Inferior parietal cortex (tissue), 1 donor: Measurements from ENCODE around the gene TAOK2.
A peak's percentile ranks its signal among the peaks of the same experiment; 100 is the strongest.

Experiments
- DNase-seq: peaks from one replicate; pipeline ENCODE4 v3.0.0-alpha.2; 2016; ENCODE audit errors: extremely low spot score

Gene TAOK2

DNA sequence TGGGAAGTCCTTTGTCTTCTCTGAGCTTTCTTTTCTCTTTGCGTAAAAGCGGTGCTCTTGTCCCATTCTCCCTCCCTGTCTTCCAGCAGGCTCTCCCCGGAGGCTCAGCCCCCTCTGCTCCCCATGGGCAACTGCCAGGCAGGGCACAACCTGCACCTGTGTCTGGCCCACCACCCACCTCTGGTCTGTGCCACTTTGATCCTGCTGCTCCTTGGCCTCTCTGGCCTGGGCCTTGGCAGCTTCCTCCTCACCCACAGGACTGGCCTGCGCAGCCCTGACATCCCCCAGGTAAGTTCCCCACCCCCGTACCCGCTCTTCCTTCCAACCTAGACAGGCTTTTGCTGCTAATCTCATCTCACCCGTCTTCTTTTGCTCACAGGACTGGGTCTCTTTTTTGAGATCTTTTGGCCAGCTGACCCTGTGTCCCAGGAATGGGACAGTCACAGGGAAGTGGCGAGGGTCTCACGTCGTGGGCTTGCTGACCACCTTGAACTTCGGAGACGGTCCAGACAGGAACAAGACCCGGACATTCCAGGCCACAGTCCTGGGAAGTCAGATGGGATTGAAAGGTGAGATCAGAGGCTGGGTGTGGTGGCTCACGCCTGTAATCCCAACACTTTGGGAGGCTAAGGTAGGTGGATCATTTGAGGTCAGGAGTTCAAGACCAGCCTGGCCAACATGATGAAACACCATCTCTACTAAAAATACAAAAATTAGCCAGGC, 10.5 kb upstream of the TAOK2 start:
- no peak for DNase-seq

DNA sequence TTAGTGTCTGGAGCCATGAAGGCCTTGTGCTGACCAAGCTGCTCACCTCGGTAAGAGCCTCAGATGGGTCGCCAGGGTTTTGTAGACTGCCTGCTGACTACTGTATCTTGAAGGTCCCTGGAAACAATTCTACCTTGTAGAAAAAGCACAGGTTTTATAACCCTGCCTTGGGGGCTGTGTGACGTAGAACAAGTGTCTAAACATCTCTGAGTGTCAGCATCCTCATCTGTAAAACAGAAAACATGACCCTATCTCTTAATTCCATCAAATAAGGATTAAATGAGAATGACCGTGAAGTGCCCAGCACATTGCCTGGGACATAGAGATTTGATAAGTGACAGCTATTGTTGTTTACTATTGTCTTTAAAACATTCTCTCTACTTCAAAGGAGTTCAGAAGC, 5.5 kb upstream of the TAOK2 start:
- no peak for DNase-seq

DNA sequence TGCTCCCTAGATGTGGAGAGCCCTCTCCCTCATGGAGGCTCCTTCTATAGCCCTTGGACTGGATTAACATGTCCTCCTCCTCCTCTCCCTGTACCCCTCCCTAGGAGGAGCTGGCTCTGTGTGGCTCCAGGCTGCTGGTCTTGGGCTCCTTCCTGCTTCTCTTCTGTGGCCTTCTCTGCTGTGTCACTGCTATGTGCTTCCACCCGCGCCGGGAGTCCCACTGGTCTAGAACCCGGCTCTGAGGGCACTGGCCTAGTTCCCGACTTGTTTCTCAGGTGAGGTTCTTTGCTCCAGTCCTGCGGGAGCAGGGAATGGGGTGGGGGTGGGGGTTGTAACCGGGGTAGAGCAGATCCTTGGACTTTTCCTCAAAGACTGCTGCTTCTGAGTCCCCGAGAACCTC, 2.4 kb upstream of the TAOK2 start:
- no peak for DNase-seq

DNA sequence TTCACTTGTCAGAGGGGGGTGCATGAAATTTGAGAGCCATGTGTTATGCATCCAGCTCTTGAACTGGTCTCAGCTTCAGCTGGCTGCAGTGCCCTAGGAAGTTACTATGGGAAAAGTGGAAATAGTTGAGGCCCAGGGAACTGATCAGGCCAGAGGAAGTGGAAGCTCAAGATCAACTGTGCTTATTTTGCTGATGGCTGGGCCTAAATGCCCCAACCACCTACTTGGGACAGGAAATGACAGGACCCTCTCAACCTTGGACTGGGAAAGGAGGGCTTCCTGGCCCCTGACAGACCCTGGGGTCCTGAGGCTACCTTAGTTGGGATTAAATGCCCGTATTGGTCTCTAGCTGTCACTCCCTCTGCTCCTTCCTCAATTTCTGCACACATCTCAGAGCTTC, 1.2 kb upstream of the TAOK2 start:
- DNase-seq: no peak

DNA sequence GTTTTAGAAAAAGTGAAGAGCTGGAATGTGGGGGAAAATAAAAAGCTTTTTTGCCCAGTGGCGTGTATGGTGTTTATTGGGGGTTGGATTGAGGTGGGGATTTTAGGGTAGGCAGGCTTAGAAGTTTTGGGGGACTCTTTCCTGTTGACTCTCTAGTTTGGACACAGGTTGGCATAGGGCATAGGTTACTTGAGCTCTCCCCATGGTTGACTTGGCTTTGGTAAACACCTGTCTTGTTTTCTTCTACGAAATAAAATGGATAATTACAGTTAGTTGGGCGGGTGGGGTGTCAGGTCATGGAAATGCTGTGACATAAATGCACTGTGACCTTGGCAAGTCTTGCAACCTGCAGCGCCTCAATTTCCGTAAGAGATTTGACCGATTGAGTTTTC, 680 bp upstream of the TAOK2 start:
- DNase-seq: no peak

DNA sequence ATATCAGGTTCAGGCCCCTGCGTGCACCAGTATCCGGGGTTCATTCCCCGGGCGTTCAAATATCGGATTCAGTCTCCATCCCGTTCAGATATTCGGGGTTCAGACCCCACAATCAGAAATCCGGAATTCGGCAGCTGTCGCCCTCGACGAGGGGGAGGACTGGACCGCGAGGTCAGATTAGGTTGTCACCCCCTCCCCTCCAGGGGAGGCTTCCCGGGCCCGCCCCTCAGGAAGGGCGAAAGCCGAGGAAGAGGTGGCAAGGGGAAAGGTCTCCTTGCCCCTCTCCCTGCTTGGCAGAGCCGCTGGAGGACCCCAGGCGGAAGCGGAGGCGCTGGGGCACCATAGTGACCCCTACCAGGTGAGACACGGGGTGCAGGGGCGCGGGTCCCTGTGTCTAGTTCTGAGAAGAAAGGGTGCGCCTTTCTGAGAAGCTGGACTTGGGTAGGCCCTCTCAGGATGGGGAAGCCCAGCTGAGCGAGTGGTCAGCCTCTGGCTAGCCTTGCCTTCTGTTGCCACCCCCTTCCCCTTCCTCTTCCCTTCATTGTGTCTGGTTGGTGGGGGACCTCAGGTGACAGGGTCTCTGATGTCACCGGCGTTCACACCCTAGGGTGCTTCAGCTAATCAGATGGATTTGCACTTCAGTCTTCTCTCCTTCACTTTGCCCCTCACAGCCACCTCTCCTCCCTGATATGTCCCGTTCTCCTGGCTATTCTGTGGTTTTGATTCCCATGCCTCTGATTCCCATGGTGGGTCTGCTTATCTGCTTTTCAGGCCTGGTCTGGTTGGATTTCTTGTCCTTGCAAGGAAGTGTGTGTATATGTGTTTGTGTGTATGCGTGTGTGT, 844 bp downstream of the TAOK2 start:
- peak; percentile 2 for DNase-seq

DNA sequence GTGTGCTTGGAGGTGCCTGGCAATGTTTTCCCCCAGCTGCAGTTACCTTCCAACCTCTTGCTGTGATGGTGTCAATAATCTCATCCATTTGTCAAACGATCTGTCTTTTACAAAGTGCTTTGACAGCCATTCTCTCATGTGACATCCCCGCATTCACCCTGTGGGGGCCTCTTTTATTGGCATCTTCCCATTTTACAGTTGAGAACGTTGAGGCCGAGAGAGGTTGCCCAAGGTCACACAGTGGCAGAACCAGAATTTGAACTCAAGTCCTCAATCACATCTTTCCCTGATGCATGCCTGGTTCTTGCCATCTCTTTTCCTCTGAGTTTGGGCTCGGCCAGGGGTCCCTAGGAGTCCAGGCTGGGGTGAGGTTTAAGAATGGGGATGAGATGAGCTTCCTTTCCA, 1.5 kb downstream of the TAOK2 start:
- no peak for DNase-seq

DNA sequence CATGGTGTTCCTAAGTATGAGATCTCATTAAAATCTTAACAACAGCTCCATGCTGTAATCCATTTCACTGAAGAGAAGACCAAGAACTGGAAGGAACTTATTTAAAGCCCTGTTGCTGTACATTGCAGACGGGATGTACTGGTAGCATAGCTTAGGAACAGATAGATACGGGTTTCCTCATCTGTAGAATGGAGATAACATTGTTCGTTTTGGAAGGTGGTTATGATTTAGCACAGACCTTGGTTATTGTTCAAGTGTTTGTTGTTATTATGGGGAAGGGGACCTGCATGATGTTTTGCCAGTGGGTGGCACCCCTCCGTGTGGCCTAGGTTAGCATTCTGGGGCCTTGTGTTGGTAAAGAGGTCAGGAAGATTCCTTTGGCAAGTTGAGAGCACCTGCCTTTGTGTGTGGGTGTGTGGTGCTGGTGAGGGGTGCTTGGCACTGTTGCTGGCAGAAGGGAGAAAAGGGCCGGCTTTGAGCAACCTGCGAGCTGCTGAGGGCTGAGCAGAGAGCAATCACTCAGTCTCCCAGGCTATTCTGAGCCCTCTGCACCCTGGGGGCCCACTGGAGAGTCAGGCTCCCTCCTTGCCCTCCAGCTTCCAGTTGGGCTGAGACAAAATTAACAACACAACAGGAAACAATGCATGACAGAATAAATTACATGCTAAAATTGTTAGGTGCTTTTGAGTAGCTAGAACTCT, 2.3 kb downstream of the TAOK2 start:
- DNase-seq: peak; percentile 8

DNA sequence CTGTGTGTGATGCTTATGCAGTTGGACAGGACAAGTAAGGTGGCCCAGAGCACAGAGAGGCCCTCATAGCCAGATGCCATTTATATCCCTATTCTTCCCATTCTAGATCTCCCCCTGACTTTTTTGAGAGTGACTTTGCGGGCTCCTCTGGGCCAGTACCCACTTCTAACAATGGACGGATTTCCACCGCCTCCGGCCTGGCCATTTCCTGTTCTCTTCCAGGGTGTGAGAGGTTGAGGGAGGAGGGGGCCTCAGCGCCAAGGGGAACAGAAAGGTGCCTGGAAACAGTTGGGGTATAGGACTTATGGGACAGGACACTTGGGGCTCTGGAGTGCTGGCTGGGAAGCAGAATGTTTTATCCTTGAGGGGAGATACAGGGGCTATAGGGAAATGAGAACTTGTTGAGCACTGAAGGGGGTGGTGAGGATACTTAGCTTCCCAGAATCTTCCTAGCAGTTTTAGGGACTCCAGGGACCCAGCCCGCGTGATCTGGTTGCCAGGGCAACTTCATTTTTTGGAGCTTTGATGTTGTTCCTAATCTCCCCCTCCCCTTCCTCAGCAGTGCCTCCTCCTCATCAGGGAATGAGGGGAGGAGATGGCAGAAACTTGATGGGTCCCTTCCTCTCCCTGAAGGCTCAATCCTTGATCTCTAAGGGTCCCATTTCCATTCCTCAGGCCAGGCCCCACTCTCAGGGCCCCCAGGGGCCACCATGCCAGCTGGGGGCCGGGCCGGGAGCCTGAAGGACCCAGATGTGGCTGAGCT, 3.6 kb downstream of the TAOK2 start:
- no peak for DNase-seq

DNA sequence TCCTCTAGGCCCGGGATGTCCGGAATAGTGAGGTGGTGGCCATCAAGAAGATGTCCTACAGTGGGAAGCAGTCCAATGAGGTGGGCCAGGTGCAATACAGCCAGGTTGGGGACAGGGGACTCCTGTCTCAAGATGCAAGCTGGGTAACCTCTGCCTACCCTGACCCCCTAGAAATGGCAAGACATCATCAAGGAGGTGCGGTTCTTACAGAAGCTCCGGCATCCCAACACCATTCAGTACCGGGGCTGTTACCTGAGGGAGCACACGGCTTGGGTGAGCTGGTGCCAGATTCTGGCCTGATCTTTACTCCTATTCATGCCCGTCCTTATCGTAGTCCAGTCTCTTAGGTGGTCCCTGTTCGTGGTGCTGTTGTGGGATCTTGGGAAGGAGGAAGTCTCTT, 4.4 kb downstream of the TAOK2 start:
- DNase-seq: no peak

DNA sequence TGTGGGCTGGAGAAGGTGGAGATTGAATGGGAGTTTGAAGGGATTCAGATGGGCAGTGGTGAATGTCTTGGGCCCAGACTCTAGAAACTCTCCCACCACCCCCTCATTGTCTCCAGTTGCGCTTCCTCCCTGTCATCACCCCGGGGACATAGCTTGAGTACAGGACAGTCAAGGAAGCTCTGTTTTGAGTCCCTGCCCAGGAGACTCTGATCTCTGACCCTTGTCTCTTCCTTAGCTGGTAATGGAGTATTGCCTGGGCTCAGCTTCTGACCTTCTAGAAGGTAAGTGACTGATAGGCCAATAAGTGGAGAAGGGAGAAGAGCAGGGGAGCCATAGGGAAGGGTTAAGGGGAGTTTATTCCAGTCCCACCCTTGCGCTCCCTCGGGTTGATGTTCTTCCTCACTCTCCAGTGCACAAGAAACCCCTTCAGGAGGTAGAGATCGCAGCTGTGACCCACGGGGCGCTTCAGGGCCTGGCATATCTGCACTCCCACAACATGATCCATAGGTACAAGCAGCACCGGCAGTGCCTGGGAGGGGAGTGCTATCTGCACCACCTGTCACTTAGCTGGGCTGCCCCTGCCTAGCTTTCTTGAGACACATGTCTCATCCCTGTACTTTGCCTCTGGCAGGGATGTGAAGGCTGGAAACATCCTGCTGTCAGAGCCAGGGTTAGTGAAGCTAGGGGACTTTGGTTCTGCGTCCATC, 5.0 kb downstream of the TAOK2 start:
- DNase-seq: no peak

DNA sequence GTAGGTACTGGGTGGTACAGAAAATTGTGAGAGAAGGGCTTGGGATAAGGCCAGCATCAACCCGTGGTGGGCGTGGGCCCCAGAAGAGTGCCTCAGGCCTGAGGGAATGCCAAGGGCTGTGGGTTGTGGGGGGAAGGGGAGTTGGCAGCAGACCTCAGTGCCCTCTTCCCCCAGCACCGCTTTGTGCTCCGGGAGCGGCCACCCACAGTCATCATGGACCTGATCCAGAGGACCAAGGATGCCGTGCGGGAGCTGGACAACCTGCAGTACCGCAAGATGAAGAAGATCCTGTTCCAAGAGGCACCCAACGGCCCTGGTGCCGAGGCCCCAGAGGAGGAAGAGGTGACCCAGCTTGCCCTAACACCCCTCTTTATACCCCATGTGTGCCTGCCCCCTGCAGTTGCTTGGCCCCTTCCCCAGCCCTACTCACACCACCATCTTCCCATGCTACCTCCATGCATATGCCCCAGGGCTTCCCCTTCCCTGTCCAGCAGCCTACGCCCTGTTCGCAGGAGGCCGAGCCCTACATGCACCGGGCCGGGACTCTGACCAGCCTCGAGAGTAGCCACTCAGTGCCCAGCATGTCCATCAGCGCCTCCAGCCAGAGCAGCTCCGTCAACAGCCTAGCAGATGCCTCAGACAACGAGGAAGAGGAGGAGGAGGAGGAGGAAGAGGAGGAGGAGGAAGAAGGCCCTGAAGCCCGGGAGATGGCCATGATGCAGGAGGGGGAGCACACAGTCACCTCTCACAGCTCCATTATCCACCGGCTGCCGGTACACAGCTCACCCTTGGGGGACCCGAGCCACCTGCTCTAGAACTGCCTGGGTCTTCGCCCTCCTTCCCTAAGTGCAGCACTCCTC, 9.1 kb downstream of the TAOK2 start:
- no peak for DNase-seq

DNA sequence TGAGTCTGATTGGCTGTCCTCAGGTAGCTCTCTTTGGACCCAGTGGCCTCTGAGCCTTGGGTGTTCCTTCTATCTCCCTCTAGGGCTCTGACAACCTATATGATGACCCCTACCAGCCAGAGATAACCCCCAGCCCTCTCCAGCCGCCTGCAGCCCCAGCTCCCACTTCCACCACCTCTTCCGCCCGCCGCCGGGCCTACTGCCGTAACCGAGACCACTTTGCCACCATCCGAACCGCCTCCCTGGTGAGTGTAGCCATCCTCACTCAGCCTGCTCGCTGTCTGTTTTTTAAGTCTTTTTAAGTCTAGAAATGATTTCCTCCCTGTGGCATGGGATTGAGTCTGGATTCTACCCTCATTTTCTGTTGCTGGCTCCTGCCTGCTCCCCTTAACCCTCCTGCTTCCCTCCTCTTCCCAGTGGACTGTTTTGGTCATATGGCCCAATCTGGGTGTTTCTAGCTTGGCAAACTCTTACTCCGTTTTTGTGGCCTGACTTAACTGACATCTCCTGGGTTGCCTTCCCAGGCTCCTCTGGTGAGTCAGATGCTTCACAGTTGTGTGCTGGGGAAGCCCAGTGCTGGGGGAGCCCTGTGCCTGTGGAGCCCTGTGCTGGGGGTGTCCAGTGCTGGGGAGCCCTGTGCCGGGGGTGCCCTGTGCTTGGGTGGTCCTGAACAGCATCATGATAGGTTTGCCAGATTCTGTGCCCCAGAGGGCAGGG, 9.9 kb downstream of the TAOK2 start:
- DNase-seq: no peak

DNA sequence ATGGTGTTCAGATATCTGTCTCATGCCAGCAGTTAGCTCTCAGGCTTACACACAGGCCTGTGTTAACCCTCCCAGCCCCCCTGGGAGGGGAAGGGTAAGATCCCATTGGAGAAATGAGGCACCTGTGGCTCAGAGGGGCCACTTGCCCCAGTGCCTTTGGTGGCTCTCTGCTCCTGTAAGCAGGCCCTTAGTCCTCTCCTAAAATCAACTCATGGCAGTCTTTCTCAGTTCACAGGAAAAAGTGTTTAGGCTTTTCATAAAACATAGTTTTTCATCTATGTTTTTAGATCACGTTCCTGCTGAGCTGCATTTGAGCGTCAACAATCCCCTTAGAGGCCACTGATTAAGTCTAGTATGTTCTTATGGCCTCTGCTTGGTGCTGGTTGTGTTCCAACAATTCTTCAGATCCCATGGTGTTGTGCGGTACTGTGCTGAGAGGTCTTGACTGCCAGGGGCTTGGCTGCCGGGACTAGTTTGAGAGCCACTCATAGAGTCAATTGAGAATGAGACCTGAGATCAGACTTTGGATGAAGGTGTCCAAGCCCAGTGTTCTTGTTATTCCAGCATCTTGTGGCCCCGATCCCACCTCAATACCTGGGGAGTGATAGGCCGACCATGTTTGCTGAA, 10.6 kb downstream of the TAOK2 start:
- no peak for DNase-seq

DNA sequence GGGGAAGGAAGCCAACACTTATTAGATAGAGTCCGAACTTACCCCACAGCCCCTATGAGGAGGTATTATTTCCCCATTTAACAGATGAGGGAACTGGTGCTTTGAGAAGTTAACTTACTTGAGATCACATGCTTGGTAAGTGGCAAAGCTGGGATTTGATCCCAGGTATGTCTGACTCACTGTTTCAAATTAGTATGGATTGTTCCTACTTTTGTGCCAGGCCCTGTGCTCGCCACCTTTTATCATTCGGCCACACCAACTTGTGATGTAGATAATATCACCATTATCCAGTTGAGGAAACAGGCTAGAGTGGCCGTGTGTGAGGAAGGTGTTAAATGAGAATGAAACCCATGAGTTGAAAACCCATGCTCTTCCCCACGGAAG, 11.1 kb downstream of the TAOK2 start:
- no peak for DNase-seq

DNA sequence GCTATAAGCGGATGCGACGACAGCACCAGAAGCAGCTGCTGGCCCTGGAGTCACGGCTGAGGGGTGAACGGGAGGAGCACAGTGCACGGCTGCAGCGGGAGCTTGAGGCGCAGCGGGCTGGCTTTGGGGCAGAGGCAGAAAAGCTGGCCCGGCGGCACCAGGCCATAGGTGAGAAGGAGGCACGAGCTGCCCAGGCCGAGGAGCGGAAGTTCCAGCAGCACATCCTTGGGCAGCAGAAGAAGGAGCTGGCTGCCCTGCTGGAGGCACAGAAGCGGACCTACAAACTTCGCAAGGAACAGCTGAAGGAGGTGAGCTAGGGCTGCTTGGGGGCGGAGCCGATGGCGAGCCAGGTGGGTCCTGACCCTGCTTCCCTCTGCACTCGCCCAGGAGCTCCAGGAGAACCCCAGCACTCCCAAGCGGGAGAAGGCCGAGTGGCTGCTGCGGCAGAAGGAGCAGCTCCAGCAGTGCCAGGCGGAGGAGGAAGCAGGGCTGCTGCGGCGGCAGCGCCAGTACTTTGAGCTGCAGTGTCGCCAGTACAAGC, 11.7 kb downstream of the TAOK2 start:
- no peak for DNase-seq

DNA sequence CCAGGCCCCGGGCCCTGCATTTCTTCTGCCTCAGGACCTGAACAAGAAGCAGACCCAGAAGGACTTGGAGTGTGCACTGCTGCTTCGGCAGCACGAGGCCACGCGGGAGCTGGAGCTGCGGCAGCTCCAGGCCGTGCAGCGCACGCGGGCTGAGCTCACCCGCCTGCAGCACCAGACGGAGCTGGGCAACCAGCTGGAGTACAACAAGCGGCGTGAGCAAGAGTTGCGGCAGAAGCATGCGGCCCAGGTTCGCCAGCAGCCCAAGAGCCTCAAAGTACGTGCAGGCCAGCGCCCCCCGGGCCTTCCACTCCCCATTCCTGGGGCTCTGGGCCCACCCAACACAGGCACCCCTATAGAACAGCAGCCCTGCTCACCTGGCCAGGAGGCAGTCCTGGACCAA, 12.6 kb downstream of the TAOK2 start:
- no peak for DNase-seq

DNA sequence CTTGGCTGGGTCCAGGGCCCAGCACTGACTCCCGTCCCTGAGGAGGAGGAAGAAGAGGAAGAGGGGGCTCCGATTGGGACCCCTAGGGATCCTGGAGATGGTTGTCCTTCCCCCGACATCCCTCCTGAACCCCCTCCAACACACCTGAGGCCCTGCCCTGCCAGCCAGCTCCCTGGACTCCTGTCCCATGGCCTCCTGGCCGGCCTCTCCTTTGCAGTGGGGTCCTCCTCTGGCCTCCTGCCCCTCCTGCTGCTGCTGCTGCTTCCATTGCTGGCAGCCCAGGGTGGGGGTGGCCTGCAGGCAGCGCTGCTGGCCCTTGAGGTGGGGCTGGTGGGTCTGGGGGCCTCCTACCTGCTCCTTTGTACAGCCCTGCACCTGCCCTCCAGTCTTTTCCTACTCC, 13.3 kb downstream of the TAOK2 start:
- no peak for DNase-seq
